HPDE6-E6E7 (cell line): ENCODE data around the gene MFAP5.
A peak's percentile ranks its signal among the peaks of the same experiment; 100 is the strongest.
"Not testable (repeated sequence)": the region's sequence is repeated elsewhere in the genome, so short reads cannot be mapped to it uniquely, and the experiment has no call there.

ENCODE experiments used
- DNase-seq: peaks from one replicate; pipeline ENCODE4 v3.0.0; 2011; ENCODE audit warnings: missing footprints; ENCODE audit errors: extremely low spot score

MFAP5 gene

DNA sequence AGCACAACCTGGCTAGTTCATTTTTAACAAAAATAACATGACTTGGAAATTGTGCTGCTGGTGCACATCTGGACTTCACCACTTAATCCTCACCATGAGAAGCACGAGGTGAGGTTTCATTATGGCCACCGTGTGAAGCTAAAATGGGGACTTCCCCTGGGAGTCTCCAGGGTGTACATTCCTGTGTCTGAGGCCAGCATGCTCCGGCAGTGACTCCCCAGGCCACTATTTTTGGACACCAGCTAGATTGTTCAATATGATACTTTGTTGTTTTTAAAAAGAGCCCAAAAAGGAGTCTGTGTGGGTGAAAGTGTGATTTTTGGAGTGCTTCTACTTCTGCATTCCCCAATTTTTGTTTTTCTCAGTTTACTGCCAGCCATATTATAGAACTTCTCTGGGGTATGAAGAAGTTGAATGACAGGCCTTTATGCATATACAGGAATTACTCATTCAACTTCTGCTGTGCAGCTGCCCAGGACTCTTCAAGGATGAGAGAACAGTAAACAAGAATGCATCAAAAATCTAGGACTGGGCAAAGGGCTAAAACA, 33.1 kb downstream of the MFAP5 start:
- no peak for DNase-seq

DNA sequence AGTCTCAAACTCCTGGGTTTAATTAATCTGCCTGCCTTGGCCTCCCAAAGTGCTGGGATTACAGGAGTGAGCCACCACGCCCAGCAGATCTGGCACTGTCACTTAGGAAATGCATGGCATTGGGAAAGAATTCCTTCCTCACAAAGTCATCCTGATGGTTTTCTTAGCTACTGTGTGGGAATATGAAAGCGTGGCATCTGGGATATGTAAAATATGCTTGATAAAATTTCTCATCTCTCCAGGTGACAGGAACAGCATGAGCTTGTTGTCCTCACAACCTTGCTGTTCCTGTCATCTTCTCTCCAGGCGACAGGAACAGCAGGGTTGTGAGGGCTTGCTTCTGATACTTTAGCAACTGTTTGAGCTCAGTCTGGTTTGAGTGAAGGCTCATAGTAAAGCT, 33.9 kb downstream of the MFAP5 start:
- DNase-seq, result no peak

DNA sequence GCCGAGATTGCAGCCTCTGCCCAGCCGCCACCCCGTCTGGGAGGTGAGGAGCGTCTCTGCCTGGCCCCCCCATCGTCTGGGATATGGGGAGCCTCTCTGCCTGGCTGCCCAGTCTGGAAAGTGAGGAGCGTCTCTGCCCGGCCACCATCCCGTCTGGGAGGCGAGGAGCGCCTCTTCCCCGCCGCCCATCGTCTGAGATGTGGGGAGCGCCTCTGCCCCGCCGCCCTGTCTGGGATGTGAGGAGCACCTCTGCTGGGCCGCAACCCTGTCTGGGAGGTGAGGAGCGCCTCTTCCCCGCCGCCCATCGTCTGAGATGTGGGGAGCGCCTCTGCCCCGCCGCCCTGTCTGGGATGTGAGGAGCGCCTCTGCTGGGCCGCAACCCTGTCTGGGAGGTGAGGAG, 37.9 kb downstream of the MFAP5 start:
- not testable (repeated sequence) for DNase-seq

DNA sequence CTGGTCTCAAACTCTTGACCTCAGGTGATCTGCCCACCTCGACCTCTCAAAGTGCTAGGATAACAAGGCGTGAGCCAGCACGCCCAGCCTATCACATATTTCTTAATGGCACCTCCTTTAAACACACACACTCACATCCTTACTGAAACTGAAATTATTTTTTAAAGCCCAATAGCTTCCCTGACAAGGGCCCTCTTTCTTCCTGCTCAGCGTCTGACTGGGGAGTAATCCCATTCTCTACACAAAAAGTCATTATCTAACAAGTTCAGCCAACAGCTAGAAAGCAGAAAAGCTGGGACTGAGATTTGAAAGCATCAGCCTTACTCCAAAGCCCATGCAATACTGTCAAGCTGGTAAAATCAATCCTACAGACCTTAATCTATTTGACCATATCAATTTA, 40.0 kb downstream of the MFAP5 start:
- DNase-seq, result no peak

DNA sequence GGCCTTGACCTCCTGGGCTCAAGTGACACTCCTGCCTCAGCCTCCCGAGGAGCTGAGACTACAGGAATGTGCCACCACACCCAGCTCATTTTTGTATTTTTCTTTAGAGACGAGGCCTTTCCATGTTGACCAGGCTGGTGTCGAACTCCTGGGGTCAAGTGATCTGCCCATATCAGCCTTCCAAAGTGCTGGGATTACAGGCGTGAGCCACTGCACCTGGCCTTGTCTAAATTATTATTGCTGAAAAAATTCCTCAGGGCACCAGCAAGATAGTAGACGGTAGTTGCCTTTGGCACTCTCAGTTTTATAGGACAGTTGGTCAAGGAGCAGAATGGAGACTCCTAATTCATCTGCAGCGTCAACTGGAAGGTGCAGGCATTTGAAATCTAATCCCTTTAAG, 47.4 kb downstream of the MFAP5 start:
- DNase-seq, result no peak

DNA sequence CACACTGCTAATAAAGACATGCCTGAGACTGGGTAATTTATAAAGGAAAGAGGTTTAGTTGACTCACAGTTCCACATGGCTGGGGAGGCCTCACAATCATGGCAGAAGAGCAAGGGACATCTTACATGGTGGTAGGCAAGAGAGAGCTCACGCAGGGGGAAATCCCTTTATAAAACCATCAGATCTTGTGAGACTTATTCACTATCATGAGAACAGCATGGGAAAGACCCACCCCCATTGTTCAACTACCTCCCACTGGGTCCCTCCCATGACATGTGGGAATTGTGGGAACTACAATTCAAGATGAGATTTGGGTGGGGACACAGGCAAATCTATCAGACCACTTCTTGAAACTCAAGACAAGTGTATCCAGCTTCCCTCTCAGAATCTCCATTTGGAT, 48.7 kb downstream of the MFAP5 start:
- DNase-seq, result not testable (repeated sequence)

DNA sequence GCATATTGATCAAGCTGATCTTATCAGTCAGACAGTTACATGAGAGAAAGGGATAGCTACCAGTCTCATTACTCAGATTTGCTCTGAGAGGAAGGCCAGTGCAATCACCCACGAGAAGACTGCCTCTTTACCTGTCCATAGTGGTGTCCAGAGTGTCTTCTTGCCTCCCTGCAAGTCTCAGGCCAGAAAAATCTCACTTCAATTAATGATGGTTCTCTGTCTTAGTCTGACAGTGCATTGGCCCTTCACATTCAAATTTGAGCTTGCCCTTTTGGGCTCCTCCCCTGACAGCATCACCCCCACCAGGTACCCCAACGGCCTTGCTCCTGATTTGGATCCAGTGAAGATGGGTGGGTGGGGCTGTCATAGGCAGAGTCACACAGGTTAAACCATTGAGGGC, 50.0 kb downstream of the MFAP5 start, which contains the start of gene AICDA:
AICDA (minus strand) TSS at position 231 of the 400 bp plus-strand sequence; CDS start at position 139, 92 bp downstream.
- no peak for DNase-seq

DNA sequence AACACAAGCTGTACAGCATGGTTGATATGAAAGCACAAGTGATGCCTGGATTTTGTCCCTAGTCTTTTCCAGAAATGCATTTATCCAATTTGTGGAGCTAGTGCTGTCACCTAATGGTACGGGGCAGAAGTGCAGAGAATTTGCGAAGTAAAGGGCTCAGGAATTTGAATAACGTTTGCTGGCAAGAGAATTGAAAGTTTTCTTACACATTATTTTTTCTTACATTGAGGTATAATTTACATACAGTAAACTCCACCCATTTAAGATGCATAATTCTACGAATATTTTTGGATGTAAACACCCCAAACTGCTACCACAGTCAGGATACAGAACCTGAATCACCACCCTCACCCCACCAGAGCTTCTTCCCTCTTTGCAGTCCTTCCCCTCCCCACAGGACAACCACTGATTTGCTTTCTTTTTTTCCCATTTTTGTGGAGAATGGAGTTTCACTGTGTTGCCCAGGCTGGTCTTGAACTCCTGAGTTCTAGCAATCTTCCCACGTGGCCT, 53.5 kb downstream of the MFAP5 start:
- peak; percentile 42 for DNase-seq

DNA sequence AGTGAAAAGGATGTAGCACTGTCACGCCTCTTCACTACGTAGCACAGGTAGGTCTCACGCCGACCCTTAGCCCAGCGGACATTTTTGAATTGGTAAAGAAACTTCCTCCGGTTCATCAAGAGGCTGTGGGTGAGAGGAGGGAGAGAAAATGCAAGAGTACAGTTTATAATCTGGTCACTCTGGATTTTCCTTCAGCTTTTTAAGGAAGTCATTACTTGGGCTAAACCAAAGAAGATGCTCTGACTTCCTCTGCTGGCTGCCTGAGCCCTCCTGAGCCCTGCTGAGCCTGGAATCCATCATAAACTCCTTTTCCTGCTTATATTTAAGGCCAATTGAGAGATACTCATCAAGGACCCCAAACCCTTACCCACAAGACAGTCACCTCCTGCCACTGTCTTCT, 55.7 kb downstream of the MFAP5 start:
- DNase-seq, result no peak

DNA sequence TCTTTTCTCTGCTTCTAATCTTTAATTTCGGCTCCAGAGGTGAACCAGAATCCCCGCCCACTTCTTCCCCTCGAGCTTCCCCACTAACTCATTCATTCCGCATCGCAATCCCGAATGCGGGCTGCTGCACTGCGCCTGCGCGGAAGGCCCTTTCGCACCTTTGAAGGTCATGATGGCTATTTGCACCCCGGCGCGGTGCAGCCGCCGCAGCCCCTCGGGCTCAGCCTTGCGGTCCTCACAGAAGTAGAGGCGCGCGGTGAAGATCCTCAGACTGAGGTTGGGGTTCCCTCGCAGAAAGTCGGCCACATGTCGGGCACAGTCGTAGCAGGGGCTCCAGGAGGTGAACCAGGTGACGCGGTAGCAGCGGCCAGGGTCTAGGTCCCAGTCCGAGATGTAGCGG, 57.6 kb downstream of the MFAP5 start:
- DNase-seq, result no peak

DNA sequence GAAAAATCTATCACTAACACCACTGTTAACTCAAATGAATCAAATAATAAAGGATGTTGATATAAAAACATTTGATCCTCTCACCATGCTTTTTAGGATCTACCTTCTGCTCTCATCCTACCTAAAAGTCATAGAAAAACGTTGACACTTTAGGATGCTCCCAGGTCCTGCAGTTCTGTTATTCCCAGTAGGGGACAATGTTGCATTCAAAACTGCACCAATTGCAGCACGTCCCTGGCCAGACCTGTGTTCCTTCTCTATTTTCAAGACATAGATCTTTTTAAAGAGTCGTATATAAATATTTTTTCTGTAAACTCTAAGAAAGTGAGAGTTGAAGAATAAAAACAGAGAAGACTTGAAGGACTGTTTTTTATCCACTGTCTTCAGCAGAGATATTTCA, 58.8 kb downstream of the MFAP5 start:
- no peak for DNase-seq

DNA sequence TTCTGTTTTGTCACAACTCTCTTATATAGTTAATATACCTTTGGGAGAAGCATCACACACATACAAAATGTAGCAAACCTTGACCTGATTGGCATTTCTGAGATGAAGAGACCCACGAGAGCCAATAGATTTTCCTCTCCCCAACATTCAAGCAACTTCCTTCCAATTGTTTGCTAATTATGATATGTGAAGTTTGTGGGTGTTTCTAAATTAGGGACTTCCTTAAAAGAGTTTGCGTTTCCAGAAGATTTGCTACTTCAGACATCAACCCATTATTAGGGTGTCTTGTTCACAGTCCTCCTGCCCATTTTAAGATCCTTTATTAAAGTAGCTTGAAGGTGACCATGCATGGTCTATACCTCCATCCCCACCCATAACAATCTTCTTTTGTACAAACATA, 59.3 kb downstream of the MFAP5 start:
- no peak for DNase-seq

DNA sequence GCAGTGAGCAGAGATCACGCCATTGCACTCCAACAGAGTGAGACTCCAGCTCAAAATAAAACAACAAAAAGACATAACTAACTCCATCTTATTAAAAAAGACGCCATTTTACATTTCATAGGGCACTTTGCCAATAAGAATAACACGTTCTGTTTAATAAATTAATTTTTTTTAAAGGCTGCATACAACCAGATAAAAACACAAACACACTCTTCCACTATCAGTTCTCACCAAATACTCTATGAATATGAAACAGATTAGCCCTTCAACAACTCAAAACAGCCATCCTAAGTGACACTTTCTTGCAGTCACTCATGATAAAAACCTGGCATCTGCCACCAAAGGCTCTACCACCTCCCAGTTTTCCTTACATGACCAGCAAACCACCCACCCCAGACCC, 66.1 kb downstream of the MFAP5 start:
- no peak for DNase-seq
